Renal cortical epithelial cell (primary cell): ENCODE results near the gene ANKRD6. TPM values are rescaled to one million over a fixed set of nuclear protein-coding genes. Genes with fewer than 3 reads are reported as not detected.

Experiments used
- DNase-seq: peaks from one replicate; pipeline ENCODE4 v3.0.0-alpha.2; 2011; ENCODE audit warnings: low read depth
- total RNA-seq: library from RNA; depleted of rRNA; stranded (reverse); fragments of >200 nt; gene quantifications from 2 replicates; pipeline ENCODE4 v1.2.3, GENCODE V29; 2014

The ANKRD6 gene
- total RNA-seq, 1 donor from 2014 or later, result 13.4 TPM

DNA sequence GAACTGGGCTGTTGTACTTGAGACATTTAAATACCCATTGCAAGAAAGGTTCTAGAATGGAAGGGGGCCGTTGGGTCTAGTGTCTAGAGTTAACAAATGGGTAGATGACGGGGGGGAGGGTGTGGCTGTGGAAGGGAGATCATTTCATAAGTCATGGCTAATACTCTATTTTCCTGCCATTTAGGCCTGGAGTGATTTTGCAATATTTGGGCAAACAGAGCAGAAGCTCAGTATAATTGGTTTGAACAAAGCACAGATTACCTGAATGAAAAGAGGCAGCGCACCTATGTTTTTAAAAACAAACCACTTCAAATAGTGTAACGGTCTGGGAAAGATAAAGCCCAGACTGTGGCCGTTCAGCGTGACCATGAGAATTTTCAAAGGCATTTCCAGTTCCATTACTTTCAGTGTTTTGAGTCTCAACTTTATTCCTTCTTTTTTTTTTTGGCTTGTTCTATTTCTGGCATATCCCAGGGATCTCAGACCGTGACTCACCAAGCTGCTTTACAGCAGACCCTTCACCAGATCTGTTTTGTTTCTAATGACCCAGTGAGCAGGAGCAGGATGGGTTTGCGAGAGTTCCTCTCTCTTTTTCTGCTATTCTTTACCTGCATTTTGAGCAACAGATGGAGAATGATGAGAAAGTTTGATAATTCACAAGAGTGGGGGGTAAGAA is 131.9 kb downstream of the ANKRD6 start:
- peak; percentile 11 for DNase-seq

DNA sequence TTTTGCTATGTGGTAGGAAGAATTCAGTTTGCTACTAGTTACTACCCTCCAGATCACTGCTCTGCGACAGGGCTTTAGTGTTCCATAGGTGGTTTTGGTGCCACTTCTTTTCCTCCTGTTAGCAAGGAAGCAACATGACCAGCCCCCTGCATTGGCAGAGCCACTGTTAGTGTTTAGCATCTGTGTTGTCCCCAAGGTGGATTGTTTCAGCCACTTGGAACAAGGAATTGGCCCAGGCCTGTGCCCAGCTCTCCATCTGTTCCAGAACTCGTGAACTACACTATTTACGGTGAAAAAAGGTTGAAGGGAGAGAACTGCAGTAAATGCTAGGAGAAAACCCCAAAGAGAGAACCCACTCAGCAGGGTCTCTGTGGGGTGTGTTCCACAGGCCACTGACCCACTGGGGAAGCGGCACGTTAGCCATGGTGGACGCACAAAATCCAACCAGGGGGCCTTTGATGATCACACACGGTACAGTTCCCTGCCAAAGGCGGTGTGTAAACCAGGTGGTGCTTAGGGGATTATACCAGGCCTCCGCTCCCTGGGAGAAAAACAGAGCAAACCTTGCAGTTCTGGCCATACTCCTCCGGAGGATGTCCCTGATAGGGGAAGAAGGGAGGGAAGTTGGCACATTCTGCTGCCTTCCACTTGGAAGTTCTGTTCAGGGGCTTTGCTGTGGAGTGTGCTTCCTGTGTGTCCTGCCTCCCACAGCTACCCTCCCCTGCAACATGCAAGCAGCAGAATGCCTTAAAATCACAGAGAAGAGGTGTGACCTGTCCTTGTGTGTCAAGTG is 133.3 kb downstream of the ANKRD6 start:
- DNase-seq, result no peak

DNA sequence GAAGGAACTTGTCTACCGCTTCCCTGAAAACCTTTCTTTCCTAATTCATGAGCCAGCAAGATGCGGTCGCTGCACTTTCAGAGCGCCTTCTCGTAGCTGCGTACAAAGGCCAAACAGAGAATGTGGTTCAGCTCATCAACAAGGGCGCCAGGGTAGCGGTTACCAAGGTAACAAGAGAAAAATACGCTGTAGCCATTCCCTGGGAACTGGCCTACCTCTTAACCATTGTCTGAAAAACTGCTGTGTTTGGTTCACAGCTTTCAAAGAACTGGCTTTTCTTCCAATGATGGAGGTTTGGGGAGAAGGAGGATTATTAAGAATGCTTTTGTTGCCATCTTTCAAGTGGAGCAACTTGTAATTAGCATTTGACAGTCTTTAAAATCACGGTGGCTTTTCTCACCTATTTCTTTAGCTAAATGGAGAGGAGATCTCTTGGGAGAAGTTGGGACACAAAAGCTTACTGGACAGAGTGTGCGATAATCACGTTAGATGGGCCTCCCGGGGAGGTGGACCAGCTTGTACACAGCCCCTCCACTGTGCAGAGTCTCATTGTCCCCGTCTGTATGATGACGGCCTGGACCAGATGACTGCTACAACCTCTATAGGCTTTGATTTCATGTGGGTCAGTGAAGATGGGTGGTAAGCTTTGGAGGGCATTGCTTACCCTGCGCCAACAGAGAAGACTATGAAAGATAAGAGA is 134.1 kb downstream of the ANKRD6 start:
- peak; percentile 27 for DNase-seq

DNA sequence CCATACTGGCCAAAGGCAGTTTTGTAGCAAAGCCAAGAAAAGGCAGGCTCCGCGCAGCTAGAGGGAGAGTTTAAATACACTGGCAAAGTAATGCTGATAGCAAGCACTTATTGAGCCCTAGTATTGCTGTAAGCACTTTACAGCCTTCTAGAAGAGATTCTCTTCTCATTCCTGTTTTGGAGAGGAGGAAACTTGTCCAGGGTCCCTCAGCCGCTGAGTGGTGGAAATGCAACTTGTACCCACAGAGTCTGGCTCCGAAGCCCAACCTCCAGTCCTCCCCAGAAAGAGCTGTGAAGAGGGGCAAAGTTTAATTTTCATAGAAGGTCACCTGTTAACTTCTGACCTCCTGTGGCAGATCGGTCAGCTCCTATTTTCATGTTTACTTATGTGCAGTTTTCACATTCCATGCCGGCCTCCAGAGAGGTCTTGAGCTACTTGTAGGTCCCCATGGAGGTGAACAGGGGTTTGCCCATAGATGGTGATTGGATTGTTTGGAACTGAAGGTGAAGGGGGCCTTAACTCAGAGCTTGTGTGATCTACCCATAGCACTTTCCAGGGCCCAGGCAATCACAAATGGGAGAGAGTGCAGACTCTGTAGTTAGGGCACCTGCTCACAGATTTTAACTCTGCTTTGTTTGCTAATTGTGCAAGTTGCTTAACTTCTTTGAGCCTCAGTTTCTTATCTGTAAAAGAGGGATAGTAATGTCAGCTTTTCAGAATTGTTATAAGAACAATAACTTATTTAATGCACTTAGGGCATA is 134.9 kb downstream of the ANKRD6 start:
- no peak for DNase-seq

DNA sequence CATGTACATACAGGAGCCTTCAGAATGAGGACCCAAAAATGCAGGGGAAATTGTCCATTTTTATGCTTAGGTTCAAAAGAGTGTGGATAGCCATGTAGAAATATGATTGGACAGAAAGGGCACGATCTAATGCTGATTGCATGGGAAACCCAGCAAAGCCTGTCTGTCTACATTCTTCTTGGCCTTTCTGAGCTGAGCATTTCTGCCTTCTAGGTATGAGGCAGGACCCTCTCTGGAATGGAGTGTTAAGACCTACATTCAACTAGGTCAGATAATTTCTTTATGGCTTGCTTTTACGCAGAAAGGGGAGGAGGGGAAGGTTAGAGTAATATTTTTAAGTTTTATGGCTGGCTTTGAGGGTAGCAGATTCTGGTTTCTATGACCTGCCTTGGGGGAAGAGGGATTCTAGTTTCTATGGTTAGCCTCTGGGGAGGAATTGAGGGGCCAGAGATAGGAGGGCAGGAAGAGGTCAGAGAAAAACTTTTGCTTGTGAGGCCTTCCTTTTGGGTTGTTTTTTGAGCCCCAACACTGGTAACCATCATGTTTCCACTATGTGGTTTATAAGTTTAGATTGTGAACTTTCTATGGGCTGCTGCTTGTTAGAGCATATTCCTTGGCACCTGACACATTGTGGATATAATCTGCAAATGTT is 142.1 kb downstream of the ANKRD6 start:
- peak; percentile 8 for DNase-seq

DNA sequence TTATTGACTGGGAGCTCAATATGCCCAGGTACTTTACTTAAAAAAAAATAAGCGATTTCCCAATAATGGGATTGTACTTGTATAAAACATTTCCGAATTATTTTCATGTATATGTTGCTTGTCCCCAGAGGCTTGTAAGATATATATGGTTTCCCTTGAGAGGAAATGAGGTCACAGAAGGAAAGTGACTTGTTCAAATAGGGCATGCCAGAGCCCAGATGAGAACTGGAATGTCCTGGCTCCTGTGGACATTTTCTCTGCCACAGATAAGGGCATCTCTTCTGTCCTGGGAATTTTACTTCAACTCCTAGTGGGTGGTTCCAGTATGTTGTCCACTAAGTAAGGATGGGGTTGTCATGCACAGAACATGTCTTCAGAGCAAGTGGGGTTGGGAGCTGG is 142.6 kb downstream of the ANKRD6 start:
- no peak for DNase-seq

DNA sequence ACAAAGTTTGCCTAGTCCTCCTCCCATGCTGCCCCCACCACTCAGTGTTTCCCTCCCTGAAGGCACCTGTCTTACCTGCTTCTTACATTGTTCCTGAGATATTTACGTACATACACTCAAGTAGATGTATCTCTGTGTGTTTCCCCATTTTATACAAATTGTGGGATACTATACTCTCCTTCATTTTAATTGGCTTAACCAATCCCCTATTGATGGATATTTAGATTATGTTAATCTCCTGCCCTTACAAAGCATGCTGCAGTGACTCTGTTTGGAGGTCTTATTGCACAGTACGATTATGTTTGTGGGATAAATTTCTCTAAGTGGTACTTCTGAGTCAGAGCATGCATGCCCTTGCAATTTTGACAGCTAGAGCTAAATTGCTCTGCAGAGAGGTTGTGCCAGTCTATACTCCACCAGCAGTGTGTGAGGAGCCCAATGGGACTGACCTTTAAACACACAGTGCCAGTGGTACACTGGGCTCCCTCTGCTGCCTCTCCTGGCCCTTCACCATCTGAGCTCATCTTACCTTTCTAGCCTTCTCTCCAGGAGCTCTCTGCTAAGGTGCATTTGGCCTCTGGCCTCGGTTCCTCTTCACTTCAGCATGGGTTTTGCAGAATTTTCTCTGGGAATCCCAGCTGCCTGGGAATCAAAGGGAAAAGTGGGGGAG is 148.2 kb downstream of the ANKRD6 start:
- no peak for DNase-seq

DNA sequence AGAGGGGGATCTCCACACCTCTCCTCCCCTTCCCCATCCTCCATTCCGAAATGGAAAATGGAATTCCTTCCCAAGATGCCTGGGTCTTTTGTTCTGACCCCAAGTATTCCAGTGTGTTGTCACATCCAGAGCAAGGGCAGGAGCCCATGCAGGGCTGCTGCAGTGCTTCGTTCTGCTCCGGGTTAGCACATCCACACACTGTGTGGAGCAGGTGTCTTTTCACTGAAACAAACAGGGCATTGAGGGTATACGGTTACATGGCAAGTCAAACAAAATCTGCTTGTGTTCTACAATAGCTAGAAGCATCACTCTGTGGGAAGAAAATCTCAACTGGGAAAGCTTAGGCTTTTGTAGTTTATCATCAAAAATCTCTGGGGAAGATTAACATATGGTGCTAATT is 148.7 kb downstream of the ANKRD6 start:
- no peak for DNase-seq

DNA sequence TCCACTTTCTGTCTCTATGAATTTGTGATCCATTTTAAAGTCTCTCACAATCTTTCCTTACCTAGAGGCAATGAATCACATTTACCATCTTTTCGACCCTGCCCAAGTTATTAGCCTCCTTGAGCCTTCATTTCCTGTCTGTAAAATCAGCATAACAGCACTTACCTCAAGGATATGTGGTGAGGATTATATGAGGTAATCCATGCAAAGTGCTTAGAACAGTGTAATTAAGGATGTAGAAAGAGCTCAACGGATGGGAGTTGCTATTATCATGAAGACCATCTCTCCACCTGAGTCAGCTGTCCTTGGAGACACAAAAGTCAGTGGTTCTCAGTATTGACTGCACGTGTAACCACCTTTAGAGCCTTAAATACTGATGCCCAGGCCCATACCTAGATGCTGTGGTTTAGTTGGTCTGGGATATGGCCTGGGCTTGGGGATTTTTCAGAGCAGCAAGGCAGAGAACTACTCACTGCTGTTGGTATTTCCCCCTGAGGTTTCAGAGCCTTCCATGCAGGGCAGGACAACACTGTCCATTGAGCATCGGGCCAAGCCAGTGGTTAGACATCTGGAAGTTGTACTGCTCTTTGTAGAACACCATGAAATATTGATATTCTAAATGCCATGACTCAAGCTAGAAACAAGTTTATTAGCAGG is 149.8 kb downstream of the ANKRD6 start:
- DNase-seq, result no peak

DNA sequence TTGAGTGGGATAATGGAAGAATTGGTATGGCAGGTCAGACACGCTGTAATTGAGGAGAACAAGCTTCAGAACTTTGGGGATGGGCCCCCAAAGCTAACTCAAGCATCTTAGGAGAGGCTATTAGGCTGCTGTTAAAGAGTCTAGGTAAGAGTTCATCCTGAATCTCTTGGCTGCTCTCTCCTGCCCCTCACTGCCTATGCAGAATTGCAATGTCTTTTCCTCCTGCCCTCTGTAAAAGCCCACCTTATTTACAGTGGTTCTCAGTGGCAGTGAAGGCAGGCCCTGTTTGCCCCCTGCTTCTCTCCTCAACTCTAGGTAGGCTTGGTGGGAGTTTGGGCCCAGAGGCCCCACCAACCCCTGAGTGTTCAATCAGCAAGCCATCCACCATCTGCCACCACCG is 150.6 kb downstream of the ANKRD6 start:
- DNase-seq, result no peak

DNA sequence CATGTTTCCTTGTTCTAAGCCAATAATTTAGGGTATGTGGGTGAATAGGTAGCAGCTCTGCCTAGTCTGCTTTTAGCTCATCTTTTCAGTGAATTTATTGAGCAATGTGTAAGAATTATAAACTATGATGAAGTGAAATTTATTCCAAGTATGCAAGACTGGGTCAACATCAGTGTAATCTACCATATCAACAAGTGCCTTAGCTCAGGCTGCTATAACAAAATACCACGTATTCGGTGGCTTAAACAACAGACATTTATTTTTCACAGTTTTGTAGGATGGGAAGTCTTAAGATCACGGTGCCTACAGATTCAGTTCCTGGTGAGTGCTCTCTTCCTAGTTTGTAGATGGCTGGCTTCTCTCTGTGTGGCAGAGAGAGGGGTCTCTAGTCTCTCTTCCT is 151.6 kb downstream of the ANKRD6 start:
- no peak for DNase-seq

DNA sequence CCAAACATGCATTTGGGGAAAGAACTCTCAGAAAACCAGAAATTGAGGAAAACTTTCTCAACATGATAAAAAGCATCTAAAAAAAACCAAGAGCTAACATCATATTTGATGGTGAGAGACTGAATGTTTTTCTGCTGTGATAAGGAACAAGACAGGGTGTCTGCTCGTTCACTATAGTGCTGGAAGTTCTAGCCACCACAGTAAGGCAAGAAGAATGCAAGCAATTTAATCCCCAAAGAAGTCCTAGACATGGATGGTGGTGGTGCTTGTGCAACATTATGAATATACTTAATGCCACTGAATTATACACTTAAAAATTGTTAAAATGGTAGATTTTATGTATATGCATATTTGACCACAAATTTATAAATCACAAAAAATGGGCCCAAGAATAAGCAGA is 152.2 kb downstream of the ANKRD6 start:
- DNase-seq, result no peak

DNA sequence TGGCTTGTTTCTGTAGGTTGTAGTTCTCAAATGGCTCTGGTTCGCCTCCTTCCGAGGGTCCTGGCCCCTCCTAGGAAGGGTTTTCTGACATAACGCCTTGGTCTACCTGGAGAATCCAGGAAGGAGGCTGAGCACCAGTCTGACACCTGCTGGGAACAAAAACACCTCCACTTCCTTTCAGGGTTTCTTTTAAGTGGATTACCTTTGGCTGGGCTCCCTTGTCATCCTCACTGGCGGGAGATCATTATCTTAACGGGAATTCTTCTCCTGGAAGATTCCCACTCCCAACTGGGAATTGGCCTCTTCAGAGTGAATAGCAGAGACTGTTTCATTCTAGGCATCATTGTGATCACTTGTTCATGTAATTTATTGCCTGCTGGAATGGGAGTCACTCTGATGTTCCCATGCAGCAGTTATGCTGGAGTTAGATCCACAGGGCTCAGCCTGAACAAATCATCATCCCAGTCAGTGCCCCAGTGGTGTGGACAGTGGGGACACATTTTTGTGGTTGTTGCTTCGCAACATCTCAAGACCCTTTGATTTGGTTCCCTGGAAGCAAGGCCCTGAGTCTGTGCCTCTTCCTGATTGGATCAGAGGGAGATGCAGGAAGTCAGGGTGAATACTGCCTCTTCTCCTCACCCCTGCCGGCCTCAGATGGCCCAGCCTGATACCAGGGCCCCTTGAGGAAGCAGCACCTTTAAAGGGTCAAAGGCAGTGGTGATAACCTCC is 156.5 kb downstream of the ANKRD6 start:
- no peak for DNase-seq

DNA sequence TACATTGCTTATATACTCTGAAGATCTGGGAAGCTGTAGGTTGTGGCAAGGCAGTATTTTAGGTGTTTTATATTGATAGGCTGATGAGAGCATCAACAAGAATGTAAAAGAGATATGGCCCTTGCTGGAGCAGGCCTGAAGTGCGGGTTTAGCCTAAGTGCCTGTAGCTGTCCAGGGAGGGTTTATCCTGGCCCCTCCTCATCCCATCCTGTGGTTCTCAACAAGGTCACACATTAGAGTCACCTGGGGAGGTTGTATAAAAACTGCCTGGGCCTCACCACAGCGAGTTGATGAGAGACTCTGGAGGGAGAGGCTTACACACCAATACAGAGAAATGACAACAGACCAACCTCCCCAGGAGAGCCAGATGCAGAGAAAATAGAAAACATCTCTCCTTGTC is 157.2 kb downstream of the ANKRD6 start:
- DNase-seq, result no peak

DNA sequence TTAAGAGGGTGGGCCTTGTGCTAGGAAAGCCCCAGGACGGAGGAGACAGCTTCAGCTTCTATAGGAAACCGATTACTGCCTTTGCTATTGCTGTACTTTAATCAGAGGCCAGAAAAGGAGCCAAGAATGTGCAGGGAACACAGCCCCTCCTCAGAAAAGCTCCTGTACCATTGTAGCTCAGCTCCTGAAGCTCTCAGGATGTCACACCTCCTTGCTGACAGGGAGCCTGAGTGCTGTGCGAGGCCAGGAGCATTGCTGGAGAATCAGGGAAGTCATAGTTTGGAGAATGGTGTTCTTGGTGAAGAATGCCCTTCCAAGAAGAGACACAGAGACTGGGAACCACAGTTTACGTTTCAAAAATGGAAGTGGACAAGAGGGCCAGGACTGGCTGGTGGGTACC is 158.8 kb downstream of the ANKRD6 start:
- no peak for DNase-seq

DNA sequence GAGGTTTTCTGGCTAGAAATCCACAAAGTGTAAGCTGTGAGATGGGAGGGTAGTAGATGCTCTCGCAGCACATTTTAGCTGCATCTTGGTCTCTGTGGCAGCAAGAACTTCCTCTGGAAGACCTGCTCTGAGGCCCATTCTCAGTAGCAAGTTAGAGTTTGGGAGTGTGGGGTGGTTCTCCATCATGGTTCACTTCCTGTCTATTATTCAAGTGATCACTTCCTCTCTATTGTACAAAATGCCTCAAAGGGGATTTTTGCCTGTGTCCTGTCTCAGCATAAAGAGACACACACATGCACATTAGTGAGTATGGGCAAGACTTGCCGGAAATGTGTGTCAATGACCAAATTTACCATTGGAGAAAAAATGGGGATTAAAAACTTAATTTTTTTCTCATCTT is 163.1 kb downstream of the ANKRD6 start:
- DNase-seq, result no peak

DNA sequence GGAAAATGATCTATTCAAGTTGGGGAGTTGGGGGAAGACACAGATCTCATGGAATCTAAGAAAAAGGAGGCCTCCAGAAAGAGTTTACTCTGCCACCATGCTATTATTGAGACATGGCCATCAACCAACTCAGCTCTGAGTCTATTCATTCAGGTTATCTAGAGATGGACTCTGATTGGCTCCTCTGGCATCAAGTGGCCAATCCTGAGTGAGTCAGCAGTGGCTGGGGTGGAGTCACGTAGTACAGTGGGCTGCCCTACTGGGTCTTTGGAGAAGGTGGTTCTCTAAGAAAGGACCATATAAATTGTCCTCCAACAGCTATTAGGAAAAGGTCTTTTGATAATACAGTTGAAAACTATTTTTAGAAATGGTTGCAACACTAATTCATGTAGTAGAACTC is 163.5 kb downstream of the ANKRD6 start:
- no peak for DNase-seq

DNA sequence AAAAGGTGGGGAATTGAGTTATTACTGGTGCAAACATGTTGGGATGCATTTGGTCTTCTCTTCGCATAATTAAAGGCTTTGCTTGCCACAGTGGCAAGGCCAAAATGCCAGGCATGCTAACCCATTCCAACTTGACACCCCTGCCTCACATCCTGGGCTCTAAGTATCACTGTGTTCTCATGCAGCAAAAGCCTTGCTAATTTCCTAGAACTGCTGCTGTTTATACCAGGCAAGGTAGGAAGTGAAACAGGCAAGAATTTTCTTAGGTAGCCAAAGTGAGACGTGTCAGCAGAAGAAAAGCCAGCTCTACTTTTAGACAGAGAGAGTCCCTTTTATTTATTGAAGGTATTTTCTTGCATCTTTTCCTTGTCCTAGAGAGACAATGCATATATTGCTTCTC is 164.4 kb downstream of the ANKRD6 start:
- no peak for DNase-seq

DNA sequence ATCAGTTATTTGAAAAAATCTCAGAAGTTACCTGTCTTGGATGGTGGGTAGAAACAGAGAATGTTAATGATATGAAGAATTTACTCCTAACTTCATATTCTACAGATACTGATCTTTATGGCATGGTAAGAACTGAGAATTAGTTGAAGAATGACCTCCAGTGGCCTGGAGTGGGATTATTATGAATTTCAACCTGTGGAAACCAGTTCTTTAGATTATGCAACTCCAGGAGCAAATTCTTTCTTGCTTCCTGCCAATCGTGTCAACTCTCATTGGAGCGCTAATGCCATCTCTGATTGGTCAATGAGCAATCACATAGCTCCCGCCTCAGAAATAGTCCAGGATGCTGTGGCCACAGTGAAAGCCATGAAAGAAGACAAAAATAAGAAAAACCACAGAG is 165.0 kb downstream of the ANKRD6 start:
- peak; percentile 82 for DNase-seq

DNA sequence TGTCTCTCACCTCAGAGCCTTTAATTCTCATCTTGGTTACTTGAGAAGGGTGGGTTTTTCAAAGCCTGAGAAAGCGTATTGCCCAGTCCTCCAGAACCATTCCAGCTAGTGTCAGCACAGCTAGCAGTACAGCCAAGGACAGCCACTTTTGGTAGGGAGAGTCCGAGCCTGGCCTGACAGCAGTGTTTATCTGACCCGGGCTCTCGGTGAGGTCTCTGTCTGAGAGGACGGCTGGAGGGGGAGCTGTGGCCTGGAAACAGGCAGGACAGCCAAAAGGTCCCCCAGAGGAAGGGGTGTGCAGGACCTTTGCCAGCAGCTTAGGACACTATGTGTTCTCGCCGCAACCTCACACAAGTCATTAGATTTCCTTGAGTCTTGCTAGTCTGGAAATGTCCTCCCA is 166.8 kb downstream of the ANKRD6 start:
- no peak for DNase-seq
